HG02678 (cell line): ENCODE results near the gene PROCA1.
A peak's percentile ranks its signal among the peaks of the same experiment; 100 is the strongest.

Experiments used
- ATAC-seq: cut with Tn5 transposase; IDR thresholded peaks from one replicate; pipeline ENCODE4 v1.9.1; 2021; ENCODE audit warnings: mild to moderate bottlenecking, moderate library complexity; ENCODE audit not compliant: unreplicated experiment

The PROCA1 gene, protein sequence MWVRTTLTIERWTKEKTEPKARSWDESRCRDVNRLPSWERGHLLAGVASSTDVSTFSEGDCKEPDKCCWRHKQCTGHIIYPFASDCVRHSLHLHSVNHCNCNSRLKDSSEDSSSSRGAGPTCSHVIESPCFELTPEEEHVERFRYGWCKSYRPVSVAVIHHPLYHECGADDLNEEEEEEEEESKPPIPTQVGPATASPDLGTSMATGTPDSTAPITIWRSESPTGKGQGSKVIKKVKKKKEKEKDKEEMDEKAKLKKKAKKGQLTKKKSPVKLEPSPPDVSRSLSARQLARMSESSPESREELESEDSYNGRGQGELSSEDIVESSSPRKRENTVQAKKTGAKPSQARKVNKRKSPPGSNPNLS

DNA sequence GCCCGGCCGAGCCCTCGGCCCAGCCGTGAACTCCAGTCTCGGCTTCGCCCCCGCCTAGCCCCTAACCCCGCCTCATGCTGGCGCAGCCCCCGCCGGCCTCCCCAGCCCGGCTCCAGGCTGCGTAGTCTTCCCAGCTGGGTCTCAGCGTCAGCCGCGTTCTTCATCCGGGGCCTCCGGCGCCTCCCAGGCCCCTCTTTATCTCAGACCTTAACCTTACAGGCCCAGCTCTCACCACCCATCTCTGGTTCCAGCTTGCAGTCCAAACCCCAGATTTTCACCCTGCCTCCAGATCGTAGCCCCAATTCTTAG lies at the start of gene PROCA1:
Gene PROCA1, minus strand, starts transcription at position 166 of the 309 bp plus-strand sequence. CDS start 228 bp downstream, outside the sequence.
- peak; percentile 14 for ATAC-seq

DNA sequence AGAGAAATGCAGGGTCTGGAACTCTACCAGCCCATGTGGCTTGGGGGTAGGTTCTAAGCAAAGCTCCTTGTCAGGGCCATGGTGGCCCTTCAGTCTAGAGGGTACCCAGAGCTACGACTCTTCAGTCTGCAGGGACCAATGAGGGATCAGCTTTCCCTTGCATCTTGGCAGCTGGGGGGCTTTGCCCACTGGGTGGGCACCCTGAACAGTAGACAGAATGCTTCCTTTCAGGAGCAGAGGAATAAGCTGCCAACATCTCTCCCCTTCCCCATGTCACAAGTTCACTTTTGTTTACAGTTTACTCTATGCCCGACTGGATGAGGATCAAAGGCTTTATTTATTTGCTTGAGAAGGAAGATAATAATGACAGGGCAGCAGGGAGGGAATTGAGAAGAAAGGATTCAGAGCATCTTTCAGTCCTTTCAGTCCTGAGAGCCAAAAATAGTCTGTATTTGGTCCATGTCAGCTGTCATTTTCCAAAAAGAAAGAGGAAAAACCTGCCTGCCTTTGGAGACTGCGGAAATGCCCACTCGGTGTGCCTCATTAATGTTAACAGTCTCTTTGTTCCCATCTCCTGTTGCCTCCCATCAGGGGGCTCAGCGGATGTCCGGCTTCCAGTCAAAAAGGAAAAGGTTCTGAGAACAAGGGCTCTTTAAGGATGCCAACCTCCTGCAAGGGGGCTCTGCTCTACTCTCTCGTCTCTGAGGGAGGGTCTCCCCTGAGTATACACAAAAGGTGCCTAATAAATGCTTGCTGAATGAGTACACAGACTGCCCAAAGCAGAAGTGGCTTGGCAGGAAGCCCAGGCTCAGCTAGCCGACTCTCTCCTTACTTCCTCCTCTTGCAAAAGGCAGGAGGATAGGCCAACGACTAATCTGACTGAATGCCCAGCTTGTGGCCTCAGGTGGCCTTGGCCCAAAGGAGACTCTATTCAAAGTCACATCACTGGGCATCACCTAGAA lies 49.2 kb upstream of the PROCA1 start:
- no peak for ATAC-seq

DNA sequence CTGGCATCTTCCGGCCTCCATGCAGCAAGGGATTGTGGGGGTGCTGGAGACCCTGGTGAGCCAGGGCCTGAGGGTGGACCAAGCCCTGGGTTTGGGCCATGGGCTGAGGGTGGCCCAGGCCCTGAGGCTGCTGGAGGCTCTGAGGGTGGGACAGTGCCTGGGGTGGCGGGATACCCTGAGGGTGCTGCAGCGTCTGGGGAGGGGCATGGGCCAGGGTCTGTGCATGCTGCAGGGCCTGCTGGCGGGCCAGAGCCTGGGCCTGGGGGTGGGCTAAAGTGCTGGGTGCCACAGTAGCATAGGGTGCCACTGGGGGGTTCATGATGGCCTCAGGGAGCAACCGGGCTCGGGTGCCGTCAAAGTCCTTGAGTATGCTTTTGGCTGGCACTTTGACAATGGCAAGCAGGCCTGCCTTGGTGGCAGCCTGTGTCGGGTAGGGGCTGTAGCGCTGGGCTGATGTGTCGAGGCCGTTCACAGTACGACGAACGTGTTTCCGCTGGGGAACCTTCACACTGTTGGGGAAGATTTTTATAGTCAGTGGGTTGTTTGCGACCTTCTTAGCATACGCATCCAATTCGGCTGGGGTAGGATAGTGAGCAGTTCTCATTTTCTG lies 47.7 kb upstream of the PROCA1 start:
- ATAC-seq: no peak

DNA sequence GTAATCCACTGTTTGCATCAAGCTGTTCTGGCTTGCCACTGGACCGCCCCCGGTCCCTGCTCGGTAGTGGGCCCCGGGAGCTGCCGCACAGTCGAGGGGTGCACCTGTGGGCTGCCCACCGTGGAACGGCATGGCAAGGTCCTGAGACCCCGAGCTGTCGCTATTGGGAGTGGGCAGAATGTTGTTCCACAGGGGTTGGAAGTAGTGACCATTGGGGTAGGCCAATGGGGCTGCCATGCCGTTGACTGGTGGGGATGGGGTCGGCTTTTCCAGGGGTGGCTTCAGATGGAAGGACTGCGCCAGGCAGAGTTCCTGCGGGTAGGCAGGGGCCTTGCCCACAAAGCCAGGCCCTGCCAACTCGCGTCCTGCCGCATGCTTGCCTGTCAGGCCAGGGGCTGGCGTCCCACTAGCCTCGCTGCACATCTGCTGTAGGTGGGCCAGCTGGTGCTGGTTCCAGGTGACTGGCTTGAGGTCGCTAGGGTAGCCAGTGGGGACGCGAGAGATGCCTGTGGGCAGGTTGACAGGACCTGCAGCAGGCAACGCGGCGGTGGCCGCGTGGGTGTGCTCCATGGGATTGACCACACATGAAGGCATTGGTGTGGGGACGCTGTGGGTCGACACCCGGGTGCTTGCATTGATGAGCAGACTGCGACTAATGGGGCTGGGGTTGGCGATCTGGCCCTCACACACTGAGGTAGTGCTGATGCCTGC lies 46.9 kb upstream of the PROCA1 start:
- ATAC-seq: no peak

DNA sequence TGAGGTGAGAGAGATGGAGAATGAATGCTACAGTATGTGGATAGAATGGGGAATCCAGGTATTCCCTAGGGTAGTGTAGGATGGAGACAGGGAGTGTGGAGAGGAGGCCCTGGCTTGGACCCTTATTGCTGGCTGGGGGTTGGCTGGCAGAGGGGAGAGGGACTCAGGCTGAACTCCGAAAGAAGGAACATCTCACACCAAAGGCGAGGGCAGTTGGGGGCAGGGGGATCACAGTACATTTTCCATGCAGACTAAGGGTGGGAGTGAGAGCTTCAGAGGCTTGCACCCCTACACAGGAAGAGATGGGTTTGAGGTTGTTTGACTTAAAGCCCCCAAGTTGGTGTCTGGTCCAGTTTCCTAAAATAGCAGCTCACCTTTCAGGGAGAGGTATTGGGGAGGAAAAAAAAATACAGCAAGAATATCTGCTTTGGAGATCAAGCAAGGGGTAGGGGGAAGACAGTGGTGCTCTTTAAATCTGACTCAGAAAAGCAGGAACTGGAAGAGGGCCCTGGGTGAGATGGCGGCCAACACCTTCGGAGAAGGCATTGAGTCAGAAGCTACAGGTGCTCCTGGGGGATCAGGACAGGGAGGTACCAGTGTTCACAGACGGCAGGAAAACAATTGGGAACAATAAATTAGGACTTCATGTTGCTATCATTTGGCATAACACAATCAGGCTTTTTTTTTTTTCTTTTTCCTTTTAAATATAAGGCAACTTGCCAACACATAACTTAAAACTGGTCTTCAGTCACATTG lies 44.5 kb upstream of the PROCA1 start:
- no peak for ATAC-seq

DNA sequence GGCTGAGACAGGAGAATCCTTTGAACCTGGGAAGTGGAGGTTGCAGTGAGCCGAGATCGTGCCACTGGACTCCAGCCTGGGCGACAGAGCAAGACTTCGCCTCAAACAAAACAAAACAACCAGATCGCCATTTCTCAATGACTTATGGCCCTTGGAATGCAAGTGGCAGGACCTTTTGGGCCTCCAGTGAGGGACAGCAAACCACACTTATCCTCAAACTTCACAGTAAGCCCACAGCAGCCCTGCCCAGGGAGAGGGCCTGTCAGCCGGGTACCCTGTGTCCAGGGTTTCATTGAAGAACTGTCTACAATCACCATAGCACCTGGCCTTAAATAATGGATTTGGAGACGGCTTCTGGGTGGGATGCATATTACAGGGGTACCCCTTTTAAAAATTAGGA lies 43.8 kb upstream of the PROCA1 start:
- ATAC-seq: no peak

DNA sequence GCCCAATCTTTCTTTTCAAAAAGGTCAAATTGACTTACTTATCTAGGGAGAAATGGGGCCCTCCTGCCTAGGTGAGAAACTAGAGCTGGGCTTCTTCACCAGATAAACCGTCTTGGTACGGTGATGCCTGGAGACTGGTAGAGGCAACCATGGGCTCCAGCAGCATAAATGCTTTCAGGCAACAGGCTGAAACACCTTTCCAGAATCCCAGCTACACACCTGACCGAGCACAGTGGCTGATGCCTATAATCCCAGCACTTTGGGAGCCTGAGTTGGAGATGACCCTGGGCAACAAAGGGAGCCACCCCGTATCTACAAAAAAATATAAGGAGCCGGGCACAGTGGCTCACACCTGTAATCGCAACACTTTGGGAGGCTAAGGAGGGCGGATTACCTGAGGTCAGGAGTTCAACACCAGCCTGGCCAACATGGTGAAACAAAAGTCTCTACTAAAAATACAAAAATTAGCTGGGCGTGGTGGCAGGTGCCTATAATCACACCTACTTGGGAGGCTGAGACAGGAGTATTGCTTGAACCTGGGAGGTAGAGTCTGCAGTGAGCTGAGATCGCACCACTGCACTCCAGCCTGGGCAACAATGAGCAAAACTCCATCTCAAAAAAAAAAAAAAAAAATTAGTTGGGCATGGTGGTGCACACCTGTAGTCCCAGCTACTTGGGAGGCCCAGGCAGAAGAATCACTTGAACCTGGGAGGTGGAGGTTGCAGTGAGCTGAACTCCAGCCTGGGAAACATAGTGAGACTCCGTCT lies 40.1 kb upstream of the PROCA1 start:
- ATAC-seq: no peak

DNA sequence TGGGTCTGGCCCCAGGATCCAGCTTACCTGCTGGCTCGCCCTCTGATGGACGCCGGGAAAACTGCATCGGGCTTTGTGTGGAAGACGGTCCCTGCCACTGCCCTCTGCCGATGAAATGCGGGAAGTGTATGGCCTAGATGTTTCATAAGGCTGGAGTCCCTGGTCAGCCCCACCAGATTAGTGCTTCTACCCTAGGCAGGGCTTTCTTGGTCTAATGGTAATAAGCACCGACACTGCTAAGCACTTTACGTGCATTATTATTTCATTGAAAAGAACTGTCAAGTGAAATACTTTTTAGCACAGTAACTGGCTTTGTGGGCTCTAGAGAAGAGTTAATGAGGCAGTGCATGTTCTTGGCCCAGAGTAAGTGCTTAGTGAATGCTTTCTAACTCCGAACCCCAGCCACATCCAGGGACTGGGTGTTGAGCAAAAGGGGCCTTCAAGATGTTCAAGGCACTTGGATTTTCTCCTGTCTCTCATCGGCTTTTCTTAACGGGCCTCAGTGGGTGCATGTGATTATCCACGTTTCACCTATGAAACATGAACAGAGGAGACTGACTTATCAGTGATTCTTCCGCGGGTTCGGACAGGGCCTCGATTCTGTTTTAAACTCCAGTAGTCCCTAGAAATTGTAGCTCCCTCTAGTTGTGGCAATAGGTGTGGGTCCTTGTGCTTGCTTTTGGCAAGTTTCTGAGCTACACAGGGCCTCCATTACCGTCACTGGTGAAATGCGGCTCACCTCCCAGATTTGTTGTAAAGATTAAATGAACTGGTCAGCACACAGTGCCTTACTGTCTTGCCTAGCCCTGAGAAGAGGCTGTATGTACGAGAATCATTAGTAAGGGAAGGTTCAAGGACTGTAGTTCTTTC lies 38.7 kb upstream of the PROCA1 start:
- peak; percentile 76 for ATAC-seq

DNA sequence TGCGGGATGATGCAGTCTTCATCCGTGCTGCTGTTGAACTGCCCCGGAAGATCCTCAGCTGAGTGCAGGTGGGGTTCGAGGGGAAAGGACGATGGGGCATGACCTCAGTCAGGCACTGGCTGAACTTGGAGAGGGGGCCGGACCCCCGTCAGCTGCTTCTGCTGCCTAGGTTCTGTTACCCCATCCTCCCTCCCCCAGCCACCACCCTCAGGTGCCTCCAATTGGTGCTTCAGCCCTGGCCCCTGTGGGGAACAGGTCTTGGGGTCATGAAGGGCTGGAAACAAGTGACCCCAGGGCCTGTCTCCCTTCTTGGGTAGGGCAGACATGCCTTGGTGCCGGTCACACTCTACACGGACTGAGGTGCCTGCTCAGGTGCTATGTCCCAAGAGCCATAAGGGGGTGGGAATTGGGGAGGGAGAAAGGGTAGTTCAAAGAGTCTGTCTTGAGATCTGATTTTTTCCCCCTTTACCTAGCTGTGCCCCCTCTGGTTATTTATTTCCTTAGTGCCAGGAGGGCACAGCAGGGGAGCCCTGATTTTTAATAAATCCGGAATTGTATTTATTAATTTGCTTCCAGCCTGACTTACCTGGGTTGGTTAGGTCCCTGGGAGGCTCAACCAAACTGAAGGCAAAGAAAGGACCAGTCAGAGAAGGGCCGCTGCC lies 38.0 kb upstream of the PROCA1 start:
- ATAC-seq: no peak

DNA sequence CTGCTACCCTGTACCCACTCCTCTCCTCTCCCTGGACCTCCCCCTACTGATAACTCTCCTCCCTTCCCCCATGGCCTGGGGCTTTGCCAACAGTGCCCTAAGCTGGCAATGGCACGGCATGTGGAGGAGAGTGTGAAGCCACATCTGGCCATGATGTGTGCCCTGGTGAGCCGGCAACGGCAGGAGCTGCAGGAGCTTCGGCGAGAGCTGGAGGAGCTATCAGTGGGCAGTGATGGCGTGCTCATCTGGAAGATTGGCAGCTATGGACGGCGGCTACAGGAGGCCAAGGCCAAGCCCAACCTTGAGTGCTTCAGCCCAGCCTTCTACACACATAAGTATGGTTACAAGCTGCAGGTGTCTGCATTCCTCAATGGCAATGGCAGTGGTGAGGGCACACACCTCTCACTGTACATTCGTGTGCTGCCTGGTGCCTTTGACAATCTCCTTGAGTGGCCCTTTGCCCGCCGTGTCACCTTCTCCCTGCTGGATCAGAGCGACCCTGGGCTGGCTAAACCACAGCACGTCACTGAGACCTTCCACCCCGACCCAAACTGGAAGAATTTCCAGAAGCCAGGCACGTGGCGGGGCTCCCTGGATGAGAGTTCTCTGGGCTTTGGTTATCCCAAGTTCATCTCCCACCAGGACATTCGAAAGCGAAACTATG lies 37.3 kb upstream of the PROCA1 start:
- no peak for ATAC-seq

DNA sequence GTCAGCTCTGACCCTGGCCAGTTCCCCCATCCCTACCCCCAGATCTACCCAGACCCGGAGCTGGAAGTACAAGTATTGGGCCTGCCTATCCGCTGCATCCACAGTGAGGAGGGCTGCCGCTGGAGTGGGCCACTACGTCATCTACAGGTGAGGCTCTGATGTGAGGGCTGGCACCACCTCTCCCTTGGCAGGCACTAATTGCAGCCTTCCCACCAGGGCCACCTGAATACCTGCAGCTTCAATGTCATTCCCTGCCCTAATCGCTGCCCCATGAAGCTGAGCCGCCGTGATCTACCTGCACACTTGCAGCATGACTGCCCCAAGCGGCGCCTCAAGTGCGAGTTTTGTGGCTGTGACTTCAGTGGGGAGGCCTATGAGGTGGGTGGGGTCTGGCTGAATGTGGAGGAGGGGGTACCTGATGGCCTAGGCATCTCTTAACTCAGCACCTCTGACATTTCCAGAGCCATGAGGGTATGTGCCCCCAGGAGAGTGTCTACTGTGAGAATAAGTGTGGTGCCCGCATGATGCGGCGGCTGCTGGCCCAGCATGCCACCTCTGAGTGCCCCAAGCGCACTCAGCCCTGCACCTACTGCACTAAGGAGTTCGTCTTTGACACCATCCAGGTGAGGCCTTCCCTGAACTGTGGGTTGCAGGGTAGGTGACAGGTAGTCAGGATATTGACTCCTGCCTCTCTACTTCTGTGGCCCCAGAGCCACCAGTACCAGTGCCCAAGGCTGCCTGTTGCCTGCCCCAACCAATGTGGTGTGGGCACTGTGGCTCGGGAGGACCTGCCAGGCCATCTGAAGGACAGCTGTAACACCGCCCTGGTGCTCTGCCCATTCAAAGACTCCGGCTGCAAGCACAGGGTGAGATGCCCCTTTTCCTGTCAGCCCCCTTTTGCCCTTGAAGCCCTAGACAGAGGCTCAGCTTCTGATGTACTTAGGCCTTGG lies 36.4 kb upstream of the PROCA1 start:
- no peak for ATAC-seq

DNA sequence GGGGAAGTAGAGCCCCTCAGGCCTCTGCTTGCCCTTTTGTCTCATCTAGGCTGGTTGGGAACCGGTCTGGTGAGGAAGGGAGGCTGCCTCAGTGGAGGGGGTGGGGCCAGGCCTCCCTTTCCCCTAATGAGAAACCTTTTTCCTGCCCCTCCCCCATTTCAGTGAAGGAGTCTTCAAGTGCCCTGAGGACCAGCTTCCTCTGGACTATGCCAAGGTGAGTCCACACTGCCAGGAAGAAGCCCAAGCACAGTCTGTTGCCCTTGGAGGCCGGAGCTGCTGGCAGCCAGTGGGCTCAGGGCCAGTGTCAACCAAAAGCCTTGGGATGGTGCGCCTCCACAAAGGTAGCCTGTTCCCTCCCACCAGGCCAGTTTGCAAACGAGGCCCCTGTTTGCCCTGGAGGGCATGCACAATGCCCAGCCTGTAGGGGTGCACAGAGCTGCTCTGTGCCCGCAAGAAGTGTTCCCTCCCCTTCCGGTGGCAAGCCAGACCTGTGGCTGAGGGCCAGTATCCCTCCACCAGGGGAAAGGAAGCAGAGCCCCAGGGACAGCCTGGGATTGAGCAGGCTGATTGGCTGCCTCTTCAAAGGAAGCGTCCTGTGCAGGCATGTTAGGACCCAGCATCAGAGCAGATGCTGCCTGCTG lies 35.5 kb upstream of the PROCA1 start:
- ATAC-seq: no peak

DNA sequence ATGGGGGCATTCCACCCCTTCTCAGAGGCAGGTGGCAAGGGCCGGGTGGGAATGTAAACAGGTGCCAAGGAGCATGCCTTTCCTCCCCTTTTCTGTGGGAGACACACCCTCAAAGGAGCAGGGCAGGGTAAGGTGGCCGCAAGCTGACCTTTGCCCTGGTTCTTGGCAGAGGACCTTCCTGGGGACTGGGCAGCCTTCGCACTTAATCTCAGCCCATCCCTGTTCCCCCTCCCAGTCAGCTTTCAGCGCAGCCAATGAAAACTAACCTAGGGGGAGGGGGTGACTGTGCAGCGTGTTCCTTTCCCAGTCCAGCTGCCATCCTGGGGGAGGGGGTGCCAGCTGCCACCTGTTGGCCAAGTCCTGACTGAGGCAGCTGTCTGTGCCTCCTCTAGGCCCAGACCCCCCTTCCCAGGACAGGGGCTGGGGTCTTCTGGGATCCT lies 34.9 kb upstream of the PROCA1 start:
- ATAC-seq: no peak

DNA sequence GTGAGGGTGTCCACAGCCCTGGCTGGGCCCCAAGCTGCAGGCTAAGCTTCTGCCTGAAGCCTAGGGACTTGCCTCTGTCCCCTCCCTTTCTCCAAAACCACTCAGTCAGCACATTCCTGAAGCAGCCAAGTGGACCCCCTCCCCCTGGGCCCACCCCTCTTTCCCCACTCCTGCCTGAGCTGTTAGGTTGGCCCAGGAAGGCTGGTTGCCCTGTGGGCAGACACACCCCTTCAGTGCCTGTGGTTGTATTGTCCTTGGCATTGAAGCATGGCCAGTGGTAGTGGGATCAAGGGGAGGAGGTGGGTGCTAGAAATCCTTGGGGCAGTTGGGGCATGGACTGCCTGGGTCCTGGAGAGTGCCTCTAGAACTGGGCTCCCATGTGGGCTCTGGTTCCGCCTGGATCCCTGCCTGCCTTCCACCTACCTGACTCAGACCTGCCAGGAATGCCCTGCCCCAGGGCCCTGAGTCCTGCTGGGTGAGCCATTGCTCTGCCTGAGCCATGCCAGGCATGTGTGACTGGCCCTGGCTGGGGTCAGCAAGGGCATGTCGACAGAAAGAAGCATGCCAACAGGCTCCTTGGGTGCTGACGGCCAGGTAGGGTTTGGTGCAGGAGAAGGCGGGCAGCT lies 34.2 kb upstream of the PROCA1 start:
- no peak for ATAC-seq

DNA sequence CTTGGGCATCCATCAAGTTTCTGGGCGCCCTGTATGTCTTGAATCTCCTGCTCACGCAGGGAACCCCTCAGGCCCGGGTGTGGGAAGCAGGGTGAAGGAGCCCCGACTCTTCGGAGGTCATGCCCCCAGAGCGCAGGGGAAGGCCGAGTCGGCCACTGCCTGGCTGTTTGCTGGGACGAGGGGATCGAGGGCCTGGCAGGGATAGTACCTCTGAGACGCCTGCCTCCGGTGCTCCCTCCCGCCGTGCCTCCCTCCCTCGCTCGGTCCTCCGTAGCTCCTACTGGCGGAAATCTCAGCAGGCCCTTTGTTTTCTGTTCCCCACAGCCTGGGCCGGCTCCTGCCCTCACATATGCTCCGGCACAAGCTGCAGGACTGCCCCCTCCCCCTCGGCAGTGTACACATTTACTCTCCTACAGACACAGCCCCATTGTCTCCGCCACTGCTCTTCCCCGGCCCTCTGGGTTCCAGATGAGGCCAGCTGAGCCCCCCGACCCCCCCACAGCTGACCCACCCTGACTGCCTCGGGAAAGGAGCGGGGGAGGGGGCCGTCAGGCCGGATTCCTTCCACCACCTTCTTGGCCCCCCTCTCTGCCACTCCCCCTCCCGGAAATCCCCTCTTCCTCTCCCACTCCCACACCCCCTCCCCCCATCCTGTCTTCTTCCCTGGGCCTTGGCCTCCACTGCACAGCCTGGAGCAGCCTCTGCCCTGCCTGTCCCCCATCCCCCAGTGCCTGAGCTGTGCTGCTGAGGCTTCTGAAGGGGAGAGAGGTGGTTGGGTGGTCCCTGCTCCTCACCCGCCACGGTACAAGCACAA lies 33.5 kb upstream of the PROCA1 start:
- no peak for ATAC-seq
